Spleen (tissue), 7 donors: ENCODE results near the gene TRAPPC12.

Source experiments
- POLR2A ChIP-seq, 3 donors: fragments of 450-650 bp; IDR thresholded peaks; one replicate each; pipeline ENCODE4 v1.5.1; 2017; ENCODE audit warnings: antibody characterized with exemption in 3 of 3, mild to moderate bottlenecking in 1 of 3
- POLR2AphosphoS5 ChIP-seq, 3 donors: sonication (generic); formaldehyde crosslinking; IDR thresholded peaks; one replicate each; pipeline ENCODE4 v1.5.1; 2017; ENCODE audit warnings: antibody characterized with exemption in 3 of 3
- TF ChIP-seq, protein P1 (sequence below), 11 experiments: fragments of 200-600 bp in 7 of 11; fragments of 450-650 bp in 4 of 11; sonication (generic) in 4 of 11; IDR thresholded peaks in 8 of 11; conservative IDR thresholded peaks in 3 of 11; 1 replicate in 7 of 11; 2 replicates in 4 of 11; pipeline versions ENCODE4 v1.4.0 to v1.8.0; 2016 to 2021; ENCODE audit warnings: antibody characterized with exemption in 11 of 11, inconsistent platforms in 4 of 11, mild to moderate bottlenecking in 1 of 11
- donor health status: DM: no; HTN: no; CAD: no; lungs with moderate emphysema.
- donor health status: DM: no; HTN: no; CAD: no.
- donor health status: DM: no; HTN: no; CAD: no.

DNA sequence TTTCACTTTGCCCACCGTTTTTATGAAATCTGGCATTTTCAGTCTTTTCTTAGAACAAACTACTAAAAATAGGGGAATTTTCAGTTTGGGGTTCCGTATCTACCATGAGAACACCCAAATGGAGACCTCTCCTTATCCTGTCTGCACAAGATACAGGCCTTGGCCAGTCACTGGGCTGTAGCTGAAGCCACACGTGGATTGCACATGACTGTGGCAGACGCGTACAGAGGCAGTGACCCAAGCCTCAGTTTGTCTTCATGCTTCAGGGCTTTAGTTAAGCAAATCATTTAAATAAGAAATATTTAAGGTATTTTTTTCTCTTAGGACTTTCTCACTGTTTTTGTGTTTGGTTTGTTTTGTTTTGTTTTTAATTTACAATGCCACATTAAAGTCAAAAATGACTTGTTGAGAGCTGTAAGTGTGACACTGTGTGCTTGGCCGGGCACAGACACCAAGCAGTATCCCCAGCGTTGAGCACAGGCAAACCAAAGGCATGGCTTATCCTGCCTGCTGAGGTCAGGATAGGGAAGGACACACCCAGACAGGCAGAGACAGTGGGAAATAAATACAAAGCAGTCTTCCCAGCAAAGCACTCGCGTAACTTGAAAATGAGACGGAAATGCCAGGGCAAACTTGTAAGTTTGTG lies 53.3 kb downstream of the TRAPPC12 start:
- TF ChIP-seq POLR2A (IDR thresholded peaks at IDR 0.05) (no peak), POLR2AphosphoS5 (IDR thresholded peaks at IDR 0.05) (no peak)
- TF ChIP-seq, protein P1, sequence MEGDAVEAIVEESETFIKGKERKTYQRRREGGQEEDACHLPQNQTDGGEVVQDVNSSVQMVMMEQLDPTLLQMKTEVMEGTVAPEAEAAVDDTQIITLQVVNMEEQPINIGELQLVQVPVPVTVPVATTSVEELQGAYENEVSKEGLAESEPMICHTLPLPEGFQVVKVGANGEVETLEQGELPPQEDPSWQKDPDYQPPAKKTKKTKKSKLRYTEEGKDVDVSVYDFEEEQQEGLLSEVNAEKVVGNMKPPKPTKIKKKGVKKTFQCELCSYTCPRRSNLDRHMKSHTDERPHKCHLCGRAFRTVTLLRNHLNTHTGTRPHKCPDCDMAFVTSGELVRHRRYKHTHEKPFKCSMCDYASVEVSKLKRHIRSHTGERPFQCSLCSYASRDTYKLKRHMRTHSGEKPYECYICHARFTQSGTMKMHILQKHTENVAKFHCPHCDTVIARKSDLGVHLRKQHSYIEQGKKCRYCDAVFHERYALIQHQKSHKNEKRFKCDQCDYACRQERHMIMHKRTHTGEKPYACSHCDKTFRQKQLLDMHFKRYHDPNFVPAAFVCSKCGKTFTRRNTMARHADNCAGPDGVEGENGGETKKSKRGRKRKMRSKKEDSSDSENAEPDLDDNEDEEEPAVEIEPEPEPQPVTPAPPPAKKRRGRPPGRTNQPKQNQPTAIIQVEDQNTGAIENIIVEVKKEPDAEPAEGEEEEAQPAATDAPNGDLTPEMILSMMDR (IDR thresholded peaks at IDR 0.05 in 8 of 11, conservative IDR thresholded peaks at IDR 0.05 in 3 of 11) = no peak
